ENCODE data around the gene KCND3. TPM values are rescaled to one million over a fixed set of nuclear protein-coding genes. Genes with fewer than 3 reads are reported as not detected.

Gene KCND3
- total and polyA plus RNA-seq, 4 donors, result 1.0 to 27.1 (median 6.1) TPM

GRCh38 chr1:111887875-111888274 lies 101.6 kb downstream of the KCND3 start:
- TF ChIP-seq ATF3 (IDR thresholded peaks at IDR 0.05) (no peak), TAF1 (conservative IDR thresholded peaks at IDR 0.05) (no peak), FOXA2 (IDR thresholded peaks at IDR 0.05) (no peak), ZBTB33 (IDR thresholded peaks at IDR 0.05) (peak; percentile 34), EGR1 (IDR thresholded peaks at IDR 0.05; ENCODE audit: low read depth in 2 of 2) (no peak), YY1 (IDR thresholded peaks at IDR 0.05) (peak; percentile 41), MAX (IDR thresholded peaks at IDR 0.05) (peak; percentile 43), NR2F2 (IDR thresholded peaks at IDR 0.05) (peak; percentile 9), HNF4A (conservative IDR thresholded peaks at IDR 0.05) (peak; percentile 96 to 97), JUND (IDR thresholded peaks at IDR 0.05) (peak in 1 of 2 donors; percentile 45), CTCF (IDR thresholded peaks at IDR 0.05; ENCODE audit: low read depth, low read length, missing input control) (no peak), SP1 (IDR thresholded peaks at IDR 0.05) (peak; percentile 86), HNF4G (IDR thresholded peaks at IDR 0.05) (peak; percentile 96), RAD21 (IDR thresholded peaks at IDR 0.05) (peak in 1 of 2 donors; percentile 43), RXRA (IDR thresholded peaks at IDR 0.05) (peak; percentile 76 to 82), REST (IDR thresholded peaks at IDR 0.05) (no peak), FOXA1 (IDR thresholded peaks at IDR 0.05) (no peak), GABPA (IDR thresholded peaks at IDR 0.05 in 1 of 2, conservative IDR thresholded peaks at IDR 0.05 in 1 of 2) (no peak)
- Histone ChIP-seq H3K4me3 (ENCODE audit: low read depth in 1 of 3, low read length in 3 of 3) (no peak overlapping the region), H3K9me3 (ENCODE audit: control insufficient read depth in 4 of 4, low read length in 3 of 4) (no peaks in the 10 kb centered on the region), H3K4me1 (ENCODE audit: control insufficient read depth in 4 of 4, insufficient read depth in 4 of 4, low read length in 3 of 4) (peaks cover 7 to 51% (median 31%) of the 10 kb centered on the region in 4 donors), H3K36me3 (ENCODE audit: control insufficient read depth in 4 of 4, insufficient read depth in 3 of 4, low read depth in 1 of 4, low read length in 3 of 4) (no peaks in the 10 kb centered on the region), H3K27ac (ENCODE audit: low read depth in 1 of 2, low read length in 2 of 2) (peak overlapping the region; percentile 69 to 81), H3K9ac (ENCODE audit: low read depth in 1 of 2, low read length in 2 of 2) (peak overlapping the region in 1 of 2 donors; percentile 88), H3K27me3 (ENCODE audit: control insufficient read depth in 4 of 4, insufficient read depth in 4 of 4, low read length in 3 of 4) (no peaks in the 10 kb centered on the region)
- DNase-seq (ENCODE audit: low spot score), result no peak
- 35% methylated on average over 1 of the region's 1 CpG for WGBS
